Inflammatory macrophage treated with lipopolysaccharide for 4 hours (primary cell): Measurements from ENCODE around the gene LRMDA.

ENCODE experiments used
- DNase-seq: peaks from one replicate; pipeline ENCODE4 v3.0.0-alpha.2; 2020

The LRMDA gene

GRCh38 chr10:75544386-75544785, 113.0 kb downstream of the LRMDA start:
- DNase-seq, result peak; percentile 58

GRCh38 chr10:75544993-75545706, 113.7 kb downstream of the LRMDA start:
- no peak for DNase-seq

GRCh38 chr10:75546004-75546403, 114.6 kb downstream of the LRMDA start:
- DNase-seq, result no peak

- DNase-seq, result peak; percentile 60
These were observed 116.2 kb downstream of the LRMDA start for GRCh38 chr10:75547391-75548298.

- DNase-seq, result no peak
These were observed 116.9 kb downstream of the LRMDA start for GRCh38 chr10:75548356-75548755.

- DNase-seq, result no peak
These were observed 118.8 kb downstream of the LRMDA start for GRCh38 chr10:75550191-75550590.

GRCh38 chr10:75552171-75552570, 120.7 kb downstream of the LRMDA start:
- no peak for DNase-seq

- DNase-seq, result peak; percentile 15
These were observed 122.1 kb downstream of the LRMDA start for GRCh38 chr10:75553550-75553949.

- no peak for DNase-seq
These were observed 123.9 kb downstream of the LRMDA start for GRCh38 chr10:75555323-75555722.

- no peak for DNase-seq
These were observed 124.9 kb downstream of the LRMDA start for GRCh38 chr10:75556320-75556719.

- no peak for DNase-seq
These were observed 134.1 kb downstream of the LRMDA start for GRCh38 chr10:75565286-75566251.

GRCh38 chr10:75568450-75569130, 137.2 kb downstream of the LRMDA start:
- DNase-seq, result no peak

GRCh38 chr10:75569506-75569905, 138.1 kb downstream of the LRMDA start:
- DNase-seq, result no peak

- DNase-seq, result no peak
These were observed 141.1 kb downstream of the LRMDA start for GRCh38 chr10:75572478-75572877.

- no peak for DNase-seq
These were observed 144.5 kb downstream of the LRMDA start for GRCh38 chr10:75575940-75576339.

- no peak for DNase-seq
These were observed 150.7 kb downstream of the LRMDA start for GRCh38 chr10:75582102-75582501.

GRCh38 chr10:75585294-75585693, 153.9 kb downstream of the LRMDA start:
- DNase-seq, result no peak

- DNase-seq, result no peak
These were observed 155.4 kb downstream of the LRMDA start for GRCh38 chr10:75586814-75587213.

- DNase-seq, result no peak
These were observed 156.6 kb downstream of the LRMDA start for GRCh38 chr10:75588031-75588430.

- no peak for DNase-seq
These were observed 158.7 kb downstream of the LRMDA start for GRCh38 chr10:75589895-75590654.

GRCh38 chr10:75592151-75592787, 160.8 kb downstream of the LRMDA start:
- no peak for DNase-seq
